GM12874 (cell line): ENCODE data around the gene COL18A1.

Source experiments
- CTCF ChIP-seq: IDR thresholded peaks from 2 replicates; pipeline ENCODE4 v1.5.1; 2011; ENCODE audit warnings: low read depth, mild to moderate bottlenecking, control low read depth, low read length, moderate library complexity; ENCODE audit not compliant: insufficient read depth

Gene COL18A1

GRCh38 chr21:45549626-45550463, 144.9 kb downstream of the COL18A1 start:
- peak; percentile 28; the same call in 1 of the 2 replicates for TF ChIP-seq CTCF

- TF ChIP-seq CTCF = no peak
Observed at GRCh38 chr21:45550522-45551210, 145.7 kb downstream of the COL18A1 start.

- no peak for TF ChIP-seq CTCF
Observed at GRCh38 chr21:45551316-45551715, 146.4 kb downstream of the COL18A1 start.

GRCh38 chr21:45551783-45552695, 147.1 kb downstream of the COL18A1 start:
- no peak for TF ChIP-seq CTCF

- no peak for TF ChIP-seq CTCF
Observed at GRCh38 chr21:45552696-45553391, 147.9 kb downstream of the COL18A1 start.

- TF ChIP-seq CTCF = peak; percentile 87
Observed at GRCh38 chr21:45554477-45555175, 149.7 kb downstream of the COL18A1 start.
